ENCODE measurements around the gene EPHA6.

Gene EPHA6

DNA sequence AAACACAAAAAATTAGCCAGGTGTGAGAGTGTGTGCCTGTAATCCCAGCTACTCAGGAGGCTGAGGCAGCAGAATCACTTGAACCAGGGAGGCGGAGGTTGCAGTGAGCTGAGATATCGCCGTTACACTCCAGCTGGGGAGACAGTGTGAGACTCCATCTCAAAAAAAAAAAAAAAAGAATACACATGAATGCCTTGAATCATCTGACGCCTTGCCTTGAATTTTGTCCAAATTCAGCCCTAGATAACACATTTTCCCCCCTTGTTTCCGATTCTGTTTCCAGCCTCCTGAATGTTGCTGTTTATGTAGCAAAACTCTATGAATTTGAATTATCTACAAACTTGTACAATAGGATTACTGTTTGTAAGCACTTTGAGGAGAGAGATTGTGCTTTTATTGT, 851.5 kb downstream of the EPHA6 start:
- Histone ChIP-seq H3K9me2 (ENCODE audit: low read depth, low read length) (no peaks in the 10 kb centered on the region), H3K9me3 (ENCODE audit: low read length) (no peaks in the 10 kb centered on the region), H3K27ac (ENCODE audit: low read depth, low read length, poor library complexity, severe bottlenecking) (no peak overlapping the region), H4K20me1 (ENCODE audit: insufficient read depth, low read length) (no peaks in the 10 kb centered on the region), H3K4me3 (ENCODE audit: low read depth, low read length, poor library complexity, severe bottlenecking) (no peak overlapping the region), H3K79me2 (ENCODE audit: insufficient read depth, low read length) (no peaks in the 10 kb centered on the region), H3F3A (ENCODE audit: insufficient read depth, low read length) (no peaks in the 10 kb centered on the region), H3K27me3 (ENCODE audit: insufficient read depth, low read length) (no peaks in the 10 kb centered on the region), H3K4me1 (ENCODE audit: insufficient read depth, low read length, severe bottlenecking) (no peaks in the 10 kb centered on the region), H3K4me2 (ENCODE audit: low read length) (no peak overlapping the region), H3K9ac (ENCODE audit: low read length) (no peak overlapping the region), H3K36me3 (ENCODE audit: insufficient read depth, low read length) (no peaks in the 10 kb centered on the region), H2AFZ (ENCODE audit: low read length) (no peak overlapping the region)
- TF ChIP-seq, protein P1, sequence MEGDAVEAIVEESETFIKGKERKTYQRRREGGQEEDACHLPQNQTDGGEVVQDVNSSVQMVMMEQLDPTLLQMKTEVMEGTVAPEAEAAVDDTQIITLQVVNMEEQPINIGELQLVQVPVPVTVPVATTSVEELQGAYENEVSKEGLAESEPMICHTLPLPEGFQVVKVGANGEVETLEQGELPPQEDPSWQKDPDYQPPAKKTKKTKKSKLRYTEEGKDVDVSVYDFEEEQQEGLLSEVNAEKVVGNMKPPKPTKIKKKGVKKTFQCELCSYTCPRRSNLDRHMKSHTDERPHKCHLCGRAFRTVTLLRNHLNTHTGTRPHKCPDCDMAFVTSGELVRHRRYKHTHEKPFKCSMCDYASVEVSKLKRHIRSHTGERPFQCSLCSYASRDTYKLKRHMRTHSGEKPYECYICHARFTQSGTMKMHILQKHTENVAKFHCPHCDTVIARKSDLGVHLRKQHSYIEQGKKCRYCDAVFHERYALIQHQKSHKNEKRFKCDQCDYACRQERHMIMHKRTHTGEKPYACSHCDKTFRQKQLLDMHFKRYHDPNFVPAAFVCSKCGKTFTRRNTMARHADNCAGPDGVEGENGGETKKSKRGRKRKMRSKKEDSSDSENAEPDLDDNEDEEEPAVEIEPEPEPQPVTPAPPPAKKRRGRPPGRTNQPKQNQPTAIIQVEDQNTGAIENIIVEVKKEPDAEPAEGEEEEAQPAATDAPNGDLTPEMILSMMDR (IDR thresholded peaks at IDR 0.05; ENCODE audit: low read length), result no peak
- TF ChIP-seq EZH2 (IDR thresholded peaks at IDR 0.05; ENCODE audit: borderline replicate concordance, low read length), result no peak

DNA sequence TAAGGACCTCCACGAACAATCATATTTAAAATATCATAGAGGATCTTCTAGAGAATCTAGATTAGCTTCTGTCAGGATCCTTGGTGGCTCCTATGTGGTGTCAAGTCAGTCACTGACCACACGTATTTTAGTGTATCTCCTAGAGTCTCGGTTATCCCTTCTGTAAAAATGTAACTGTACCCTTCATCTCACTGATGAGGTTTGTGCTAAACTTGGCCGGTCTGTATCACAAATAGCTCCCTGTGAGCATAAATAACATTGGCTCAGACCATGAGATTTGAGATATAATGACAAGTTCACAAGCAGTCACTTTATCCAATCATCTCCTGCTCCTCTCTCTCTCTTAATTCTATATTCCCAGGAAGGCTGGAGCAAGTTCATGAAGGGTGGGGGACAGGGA, 856.6 kb downstream of the EPHA6 start:
- Histone ChIP-seq H3F3A (ENCODE audit: insufficient read depth, low read length) (no peaks in the 10 kb centered on the region), H3K27me3 (ENCODE audit: insufficient read depth, low read length) (no peaks in the 10 kb centered on the region), H3K9me3 (ENCODE audit: low read length) (no peaks in the 10 kb centered on the region), H2AFZ (ENCODE audit: low read length) (no peak overlapping the region), H4K20me1 (ENCODE audit: insufficient read depth, low read length) (no peaks in the 10 kb centered on the region), H3K4me2 (ENCODE audit: low read length) (no peak overlapping the region), H3K9me2 (ENCODE audit: low read depth, low read length) (no peaks in the 10 kb centered on the region), H3K9ac (ENCODE audit: low read length) (no peak overlapping the region), H3K4me1 (ENCODE audit: insufficient read depth, low read length, severe bottlenecking) (no peaks in the 10 kb centered on the region), H3K27ac (ENCODE audit: low read depth, low read length, poor library complexity, severe bottlenecking) (no peak overlapping the region), H3K4me3 (ENCODE audit: low read depth, low read length, poor library complexity, severe bottlenecking) (no peak overlapping the region), H3K36me3 (ENCODE audit: insufficient read depth, low read length) (no peaks in the 10 kb centered on the region), H3K79me2 (ENCODE audit: insufficient read depth, low read length) (no peaks in the 10 kb centered on the region)
- TF ChIP-seq, protein P1 (IDR thresholded peaks at IDR 0.05; ENCODE audit: low read length), result no peak
- no peak for TF ChIP-seq EZH2 (IDR thresholded peaks at IDR 0.05; ENCODE audit: borderline replicate concordance, low read length)

DNA sequence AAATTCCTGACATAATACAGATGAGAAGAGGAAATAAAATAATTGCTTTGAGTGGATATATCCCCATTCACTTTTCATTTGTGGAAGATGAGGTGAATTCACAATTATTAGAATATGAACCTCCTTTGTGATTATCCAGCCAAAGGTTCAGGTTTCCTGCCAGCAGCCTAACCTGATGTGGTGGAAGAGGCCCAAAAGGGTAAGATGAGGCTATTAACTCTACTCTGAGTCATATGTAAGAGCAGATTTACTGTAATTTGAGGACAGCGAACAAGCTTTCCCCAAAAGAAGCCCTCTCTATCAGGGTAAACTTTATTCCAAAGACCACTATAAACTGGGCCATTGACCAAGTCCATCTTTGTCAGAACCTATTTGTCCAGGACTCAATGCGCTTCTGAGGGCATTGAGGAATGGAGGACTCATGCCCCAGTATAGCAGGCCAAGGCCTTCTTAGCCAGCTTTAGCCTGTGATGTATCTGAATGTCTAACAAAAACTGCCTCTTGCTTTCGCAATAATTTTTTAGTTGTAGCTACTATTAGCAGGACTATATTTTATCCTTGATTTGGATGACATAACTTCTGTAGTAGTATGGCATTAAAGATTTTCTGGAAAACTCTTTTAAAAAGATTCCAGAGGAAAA, 859.1 kb downstream of the EPHA6 start:
- H3K79me2 ChIP-seq (ENCODE audit: insufficient read depth, low read length), result no peaks in the 10 kb centered on the region
- H3K9me3 ChIP-seq (ENCODE audit: low read length), result no peaks in the 10 kb centered on the region
- H2AFZ ChIP-seq (ENCODE audit: low read length), result no peak overlapping the region
- H3K27ac ChIP-seq (ENCODE audit: low read depth, low read length, poor library complexity, severe bottlenecking), result no peak overlapping the region
- no peak overlapping the region for H3K4me2 ChIP-seq (ENCODE audit: low read length)
- TF ChIP-seq, protein P1 (IDR thresholded peaks at IDR 0.05; ENCODE audit: low read length), result no peak
- no peak for TF ChIP-seq EZH2 (IDR thresholded peaks at IDR 0.05; ENCODE audit: borderline replicate concordance, low read length)
- no peaks in the 10 kb centered on the region for H3K4me1 ChIP-seq (ENCODE audit: insufficient read depth, low read length, severe bottlenecking)
- H3K4me3 ChIP-seq (ENCODE audit: low read depth, low read length, poor library complexity, severe bottlenecking), result no peak overlapping the region
- no peaks in the 10 kb centered on the region for H3K9me2 ChIP-seq (ENCODE audit: low read depth, low read length)
- no peak overlapping the region for H3K9ac ChIP-seq (ENCODE audit: low read length)
- no peaks in the 10 kb centered on the region for H3K27me3 ChIP-seq (ENCODE audit: insufficient read depth, low read length)
- H3K36me3 ChIP-seq (ENCODE audit: insufficient read depth, low read length), result no peaks in the 10 kb centered on the region
- H4K20me1 ChIP-seq (ENCODE audit: insufficient read depth, low read length), result no peaks in the 10 kb centered on the region
- no peaks in the 10 kb centered on the region for H3F3A ChIP-seq (ENCODE audit: insufficient read depth, low read length)

Data from OCI-LY1 (cell line).